ENCODE data around the gene ADAMTS4. TPM values are rescaled to one million over a fixed set of nuclear protein-coding genes. Genes with fewer than 3 reads are reported as not detected.

ADAMTS4 gene
- total RNA-seq, 1 donor from 2014 or later: 0.23 TPM

- H3K27ac Mint-ChIP-seq: no peak overlapping the region
- H3K4me3 Mint-ChIP-seq: no peak overlapping the region
- intact Hi-C loops (cut with micrococcal nuclease): no loop called here
- no peaks in the 10 kb centered on the region for H3K27me3 Mint-ChIP-seq (ENCODE audit: insufficient read depth)
- peaks cover 21% of the 10 kb centered on the region for H3K36me3 Mint-ChIP-seq (ENCODE audit: low read depth)
- H3K4me1 Mint-ChIP-seq (ENCODE audit: low read depth): peaks cover 41% of the 10 kb centered on the region
- H3K9me3 Mint-ChIP-seq: no peaks in the 10 kb centered on the region
- no peak for DNase-seq (ENCODE audit: low spot score)
Measured at GRCh38 chr1:161216945-161217712, 18.3 kb upstream of the ADAMTS4 start.

DNA sequence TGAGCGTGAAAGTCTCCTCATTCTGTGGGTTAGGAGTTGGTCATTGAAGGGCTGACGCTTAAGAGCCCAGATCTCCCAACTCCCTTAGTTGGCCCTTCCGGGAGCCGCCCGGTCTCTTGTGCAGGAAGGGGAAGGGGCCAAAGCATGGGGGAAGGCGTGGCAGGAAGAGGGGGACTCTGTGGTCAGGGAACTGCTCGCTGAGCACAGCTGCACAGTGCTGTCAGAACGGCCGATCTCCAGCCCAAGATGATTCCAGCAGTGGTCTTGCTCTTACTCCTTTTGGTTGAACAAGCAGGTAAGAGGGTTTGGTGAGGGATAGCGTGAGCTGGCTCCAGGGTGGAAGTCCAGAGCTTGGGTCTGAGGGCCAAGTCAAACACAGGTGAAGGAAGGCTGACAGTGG is 16.2 kb upstream of the ADAMTS4 start, which contains the start of gene FCER1G:
TSS of gene FCER1G (plus strand) at position 220 of the 400 bp plus-strand sequence. CDS start at position 247, 27 bp downstream.
- intact Hi-C loops (cut with micrococcal nuclease): no loop called here
- Mint-ChIP-seq H3K27ac (no peak within 1 kb of the TSS), H3K27me3 (ENCODE audit: insufficient read depth) (no peaks in the 10 kb centered on the region), H3K4me3 (peak within 1 kb of the TSS; percentile 43), H3K36me3 (ENCODE audit: low read depth) (peaks cover 34% of the 10 kb centered on the region), H3K9me3 (no peaks in the 10 kb centered on the region), H3K4me1 (ENCODE audit: low read depth) (peaks cover 42% of the 10 kb centered on the region)
- DNase-seq (ENCODE audit: low spot score): no peak

- H3K9me3 Mint-ChIP-seq: no peaks in the 10 kb centered on the region
- H3K27ac Mint-ChIP-seq: no peak overlapping the region
- peaks cover 49% of the 10 kb centered on the region for H3K4me1 Mint-ChIP-seq (ENCODE audit: low read depth)
- no peak for DNase-seq (ENCODE audit: low spot score)
- peaks cover 41% of the 10 kb centered on the region for H3K36me3 Mint-ChIP-seq (ENCODE audit: low read depth)
- H3K27me3 Mint-ChIP-seq (ENCODE audit: insufficient read depth): no peaks in the 10 kb centered on the region
- H3K4me3 Mint-ChIP-seq: no peak overlapping the region
- intact Hi-C loops (cut with micrococcal nuclease): no loop called here
Measured at GRCh38 chr1:161214369-161214768, 15.5 kb upstream of the ADAMTS4 start.

GRCh38 chr1:161209790-161210409 is 11.0 kb upstream of the ADAMTS4 start:
- peak; percentile 62 for DNase-seq (ENCODE audit: low spot score)
- intact Hi-C loops (cut with micrococcal nuclease): loop anchor here (1.0 kb wide), 2 partner anchors 15 to 81 kb away; no protein-coding TSS in a partner anchor
- Mint-ChIP-seq H3K9me3 (no peaks in the 10 kb centered on the region), H3K27me3 (ENCODE audit: insufficient read depth) (no peaks in the 10 kb centered on the region), H3K4me1 (ENCODE audit: low read depth) (peaks cover 41% of the 10 kb centered on the region), H3K27ac (peak overlapping the region; percentile 60), H3K36me3 (ENCODE audit: low read depth) (peaks cover 57% of the 10 kb centered on the region), H3K4me3 (no peak overlapping the region)

DNA sequence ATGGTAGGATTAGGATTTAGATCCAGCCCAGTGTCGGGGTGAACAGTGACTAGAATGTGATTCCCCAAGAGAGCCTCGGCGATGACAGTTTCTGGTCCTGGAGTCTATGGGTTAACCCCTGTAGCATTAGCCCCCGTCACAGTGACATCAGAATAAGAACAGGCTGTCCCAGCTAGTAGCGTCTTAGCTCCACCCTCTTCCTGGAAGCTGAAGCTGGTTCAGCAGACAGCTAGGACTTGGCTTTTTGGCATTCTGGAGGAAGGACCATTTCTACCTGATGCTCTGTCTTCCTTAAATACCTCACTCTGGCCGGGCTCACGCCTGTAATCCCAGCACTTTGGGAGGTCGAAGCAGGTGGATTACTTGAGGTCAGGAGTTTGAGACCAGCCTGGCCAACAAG is 8.3 kb upstream of the ADAMTS4 start:
- H3K4me1 Mint-ChIP-seq (ENCODE audit: low read depth): peaks cover 49% of the 10 kb centered on the region
- H3K36me3 Mint-ChIP-seq (ENCODE audit: low read depth): peaks cover 52% of the 10 kb centered on the region
- no peak overlapping the region for H3K4me3 Mint-ChIP-seq
- H3K9me3 Mint-ChIP-seq: no peaks in the 10 kb centered on the region
- intact Hi-C loops (cut with micrococcal nuclease): no loop called here
- no peak for DNase-seq (ENCODE audit: low spot score)
- no peaks in the 10 kb centered on the region for H3K27me3 Mint-ChIP-seq (ENCODE audit: insufficient read depth)
- H3K27ac Mint-ChIP-seq: no peak overlapping the region

GRCh38 chr1:161206411-161207140 is 7.7 kb upstream of the ADAMTS4 start:
- peaks cover 54% of the 10 kb centered on the region for H3K4me1 Mint-ChIP-seq (ENCODE audit: low read depth)
- peaks cover 46% of the 10 kb centered on the region for H3K36me3 Mint-ChIP-seq (ENCODE audit: low read depth)
- H3K9me3 Mint-ChIP-seq: no peaks in the 10 kb centered on the region
- intact Hi-C loops (cut with micrococcal nuclease): no loop called here
- no peak overlapping the region for H3K27ac Mint-ChIP-seq
- H3K27me3 Mint-ChIP-seq (ENCODE audit: insufficient read depth): no peaks in the 10 kb centered on the region
- H3K4me3 Mint-ChIP-seq: no peak overlapping the region
- DNase-seq (ENCODE audit: low spot score): no peak

DNA sequence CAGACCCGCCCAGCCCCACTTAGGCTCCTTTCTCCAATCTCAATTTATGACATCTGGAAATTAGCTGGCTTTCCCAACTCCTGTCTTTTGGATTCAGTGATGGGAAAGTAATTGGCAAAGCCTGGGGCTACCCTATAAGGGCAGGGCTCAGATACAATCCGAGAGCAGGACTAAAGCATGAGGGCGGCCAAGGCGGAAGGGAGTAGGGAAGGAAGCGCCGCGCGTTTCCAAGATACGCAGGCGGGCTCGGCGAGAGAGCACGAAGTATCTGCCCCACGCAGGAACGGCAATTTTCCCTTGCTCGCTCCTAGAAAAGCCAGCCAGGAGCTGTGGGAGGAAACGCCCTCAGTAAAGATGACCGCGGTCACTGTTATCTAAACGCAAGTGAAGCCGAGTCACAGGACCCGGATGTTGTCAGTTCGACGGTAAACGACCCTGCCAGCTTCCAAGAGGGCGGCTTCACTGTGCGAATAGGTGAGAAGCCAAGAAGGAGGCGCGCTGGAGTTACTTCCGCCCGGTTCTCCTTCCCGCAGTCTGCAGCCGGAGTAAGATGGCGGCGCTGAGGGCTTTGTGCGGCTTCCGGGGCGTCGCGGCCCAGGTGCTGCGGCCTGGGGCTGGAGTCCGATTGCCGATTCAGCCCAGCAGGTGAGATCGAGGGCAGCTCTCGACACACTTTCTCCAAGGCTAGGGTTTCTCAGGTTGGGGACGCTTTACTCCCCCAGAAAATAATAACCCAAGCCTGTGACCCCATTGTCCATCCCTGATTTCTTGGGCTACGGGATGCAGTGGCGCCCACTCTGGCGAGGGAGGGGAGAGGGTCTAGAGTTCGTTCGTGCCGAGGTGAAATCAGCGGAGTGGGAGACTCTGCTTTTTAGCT is 3.2 kb upstream of the ADAMTS4 start, which contains the start of gene NDUFS2:
TSS of gene NDUFS2 (plus strand) at position 532 of the 877 bp plus-strand sequence. CDS start at position 551, 19 bp downstream.
- Mint-ChIP-seq H3K4me1 (ENCODE audit: low read depth) (peaks cover 77% of the 10 kb centered on the region), H3K36me3 (ENCODE audit: low read depth) (peaks cover 27% of the 10 kb centered on the region), H3K4me3 (peak within 1 kb of the TSS; percentile 96), H3K27ac (peak within 1 kb of the TSS; percentile 97), H3K9me3 (no peaks in the 10 kb centered on the region), H3K27me3 (ENCODE audit: insufficient read depth) (no peaks in the 10 kb centered on the region)
- DNase-seq (ENCODE audit: low spot score): peak; percentile 93
- intact Hi-C loops (cut with micrococcal nuclease): loop anchor here (1.0 to 2.0 kb wide), 7 partner anchors 10 to 112 kb away; partner anchors contain the start of genes NIT1, PFDN2, SDHC and UFC1

GRCh38 chr1:161200992-161201835 is 2.4 kb upstream of the ADAMTS4 start:
- peak overlapping the region; percentile 96 for H3K4me3 Mint-ChIP-seq
- peaks cover 69% of the 10 kb centered on the region for H3K4me1 Mint-ChIP-seq (ENCODE audit: low read depth)
- peaks cover 23% of the 10 kb centered on the region for H3K36me3 Mint-ChIP-seq (ENCODE audit: low read depth)
- H3K27me3 Mint-ChIP-seq (ENCODE audit: insufficient read depth): no peaks in the 10 kb centered on the region
- DNase-seq (ENCODE audit: low spot score): no peak
- H3K9me3 Mint-ChIP-seq: no peaks in the 10 kb centered on the region
- intact Hi-C loops (cut with micrococcal nuclease): no loop called here
- peak overlapping the region; percentile 97 for H3K27ac Mint-ChIP-seq

GRCh38 chr1:161200421-161200991 is 1.7 kb upstream of the ADAMTS4 start:
- Mint-ChIP-seq H3K4me1 (ENCODE audit: low read depth) (peaks cover 67% of the 10 kb centered on the region), H3K27ac (peak overlapping the region; percentile 97), H3K9me3 (no peaks in the 10 kb centered on the region), H3K36me3 (ENCODE audit: low read depth) (peaks cover 16% of the 10 kb centered on the region), H3K4me3 (no peak overlapping the region), H3K27me3 (ENCODE audit: insufficient read depth) (no peaks in the 10 kb centered on the region)
- intact Hi-C loops (cut with micrococcal nuclease): no loop called here
- DNase-seq (ENCODE audit: low spot score): no peak

GRCh38 chr1:161199506-161200139 is 769 bp upstream of the ADAMTS4 start:
- H3K4me1 Mint-ChIP-seq (ENCODE audit: low read depth): peaks cover 70% of the 10 kb centered on the region
- intact Hi-C loops (cut with micrococcal nuclease): no loop called here
- no peaks in the 10 kb centered on the region for H3K9me3 Mint-ChIP-seq
- peaks cover 11% of the 10 kb centered on the region for H3K36me3 Mint-ChIP-seq (ENCODE audit: low read depth)
- no peaks in the 10 kb centered on the region for H3K27me3 Mint-ChIP-seq (ENCODE audit: insufficient read depth)
- DNase-seq (ENCODE audit: low spot score): no peak
- H3K4me3 Mint-ChIP-seq: no peak overlapping the region
- peak overlapping the region; percentile 97 for H3K27ac Mint-ChIP-seq

All from activated T-helper 1 cell treated with anti-CD3 and anti-CD28 coated beads, Interleukin-12 subunit alpha, Interleukin-12 subunit beta, Interleukin-2, Interleukin-4 antibody, amounts not matched to agents 30 ng/mL and 10 ng/mL and 1 ng/mL, durations not matched to agents 14 hours and 24 hours and 36 hours (primary cell).